MM.1S (cell line): Measurements from ENCODE around the gene DDX25.

Experiments
- DNase-seq: peaks from one replicate; pipeline ENCODE4 v3.0.0-alpha.2; 2015
- H2AFZ ChIP-seq: fragments of 300-600 bp; sonication (generic); 2 replicates; pipeline ENCODE4 v1.6.0; 2016; ENCODE audit warnings: antibody characterized with exemption, low read length
- H3F3A ChIP-seq: fragments of 300-600 bp; sonication (generic); 2 replicates; pipeline ENCODE4 v1.6.1; 2016; ENCODE audit warnings: mild to moderate bottlenecking, antibody characterized with exemption, low read length, moderate library complexity, mixed read lengths; ENCODE audit not compliant: insufficient read depth
- H3K27ac ChIP-seq: fragments of 300-600 bp; sonication (generic); 2 replicates; pipeline ENCODE4 v1.5.1; 2016; ENCODE audit warnings: mild to moderate bottlenecking, low read length
- H3K27me3 ChIP-seq: fragments of 300-600 bp; sonication (generic); replicated peaks from 2 replicates; pipeline ENCODE4 v1.6.0; 2016; ENCODE audit warnings: low read length; ENCODE audit not compliant: insufficient read depth
- H3K36me3 ChIP-seq: fragments of 300-600 bp; sonication (generic); replicated peaks from 2 replicates; pipeline ENCODE4 v1.6.1; 2016; ENCODE audit warnings: mild to moderate bottlenecking, low read length, mixed read lengths; ENCODE audit not compliant: insufficient read depth
- H3K4me1 ChIP-seq: fragments of 300-600 bp; sonication (generic); 2 replicates; pipeline ENCODE4 v1.6.1; 2016; ENCODE audit warnings: low read length, mixed read lengths
- H3K4me2 ChIP-seq: fragments of 300-600 bp; sonication (generic); 2 replicates; pipeline ENCODE4 v1.6.0; 2016; ENCODE audit warnings: low read depth, low read length
- H3K4me3 ChIP-seq: fragments of 300-600 bp; sonication (generic); 2 replicates; pipeline ENCODE4 v1.5.1; 2016; ENCODE audit warnings: low read length, mixed read lengths
- H3K79me2 ChIP-seq: fragments of 300-600 bp; sonication (generic); 2 replicates; pipeline ENCODE4 v1.6.1; 2016; ENCODE audit warnings: mixed run types, low read length, mixed read lengths
- H3K9ac ChIP-seq: fragments of 300-600 bp; sonication (generic); 2 replicates; pipeline ENCODE4 v1.6.1; 2016; ENCODE audit warnings: low read length, mixed read lengths
- H3K9me2 ChIP-seq: fragments of 300-600 bp; sonication (generic); replicated peaks from 2 replicates; pipeline ENCODE4 v1.6.1; 2016; ENCODE audit warnings: mild to moderate bottlenecking, low read length, mixed read lengths; ENCODE audit not compliant: insufficient read depth
- H3K9me3 ChIP-seq: fragments of 300-600 bp; sonication (generic); replicated peaks from 2 replicates; pipeline ENCODE4 v1.6.1; 2016; ENCODE audit warnings: mild to moderate bottlenecking, low read length, mixed read lengths; ENCODE audit not compliant: insufficient read depth
- H4K20me1 ChIP-seq: fragments of 300-600 bp; sonication (generic); 2 replicates; pipeline ENCODE4 v1.6.1; 2016; ENCODE audit warnings: mild to moderate bottlenecking, low read length, moderate library complexity, mixed read lengths; ENCODE audit not compliant: insufficient read depth
- CTCF ChIP-seq: fragments of 300-600 bp; sonication (generic); IDR thresholded peaks from 2 replicates; pipeline ENCODE4 v1.5.1; 2016; ENCODE audit warnings: antibody characterized with exemption, low read length, mixed read lengths
- EZH2 ChIP-seq: fragments of 300-600 bp; sonication (generic); optimal IDR thresholded peaks from 2 replicates; pipeline ENCODE3; 2017; ENCODE audit warnings: low read depth, mild to moderate bottlenecking, antibody characterized with exemption, low read length, mixed read lengths
- EZH2phosphoT487 ChIP-seq: fragments of 300-600 bp; sonication (generic); IDR thresholded peaks from 2 replicates; pipeline ENCODE4 v1.6.1; 2018; ENCODE audit warnings: antibody characterized with exemption, low read length

Gene DDX25

GRCh38 chr11:125954945-125955640 lies 50.8 kb downstream of the DDX25 start:
- no peak for DNase-seq
- Histone ChIP-seq H3K4me1 (no peaks in the 10 kb centered on the region), H3K27ac (no peak overlapping the region), H3K9me3 (no peaks in the 10 kb centered on the region), H2AFZ (no peak overlapping the region), H3K27me3 (no peaks in the 10 kb centered on the region), H3K9me2 (no peaks in the 10 kb centered on the region), H3K4me3 (no peak overlapping the region), H3K9ac (no peak overlapping the region), H3K4me2 (no peak overlapping the region), H3F3A (no peaks in the 10 kb centered on the region), H3K79me2 (no peaks in the 10 kb centered on the region), H3K36me3 (no peaks in the 10 kb centered on the region), H4K20me1 (no peaks in the 10 kb centered on the region)
- TF ChIP-seq CTCF (no peak), EZH2phosphoT487 (no peak), EZH2 (no peak)

GRCh38 chr11:125955856-125956255 lies 51.5 kb downstream of the DDX25 start:
- Histone ChIP-seq H3F3A (no peaks in the 10 kb centered on the region), H2AFZ (no peak overlapping the region), H3K27ac (no peak overlapping the region), H3K36me3 (no peaks in the 10 kb centered on the region), H3K9me2 (no peaks in the 10 kb centered on the region), H4K20me1 (no peaks in the 10 kb centered on the region), H3K4me3 (no peak overlapping the region), H3K4me2 (no peak overlapping the region), H3K27me3 (no peaks in the 10 kb centered on the region), H3K4me1 (no peaks in the 10 kb centered on the region), H3K9me3 (no peaks in the 10 kb centered on the region), H3K9ac (no peak overlapping the region), H3K79me2 (no peaks in the 10 kb centered on the region)
- no peak for DNase-seq
- TF ChIP-seq CTCF (no peak), EZH2phosphoT487 (no peak), EZH2 (no peak)

GRCh38 chr11:125956391-125957134 lies 52.3 kb downstream of the DDX25 start:
- Histone ChIP-seq H3K9me2 (no peaks in the 10 kb centered on the region), H3F3A (no peaks in the 10 kb centered on the region), H3K27ac (no peak overlapping the region), H3K36me3 (no peaks in the 10 kb centered on the region), H3K4me3 (no peak overlapping the region), H3K27me3 (no peaks in the 10 kb centered on the region), H3K4me1 (no peaks in the 10 kb centered on the region), H3K79me2 (no peaks in the 10 kb centered on the region), H2AFZ (no peak overlapping the region), H3K9ac (no peak overlapping the region), H3K4me2 (no peak overlapping the region), H3K9me3 (no peaks in the 10 kb centered on the region), H4K20me1 (no peaks in the 10 kb centered on the region)
- no peak for DNase-seq
- TF ChIP-seq EZH2phosphoT487 (no peak), EZH2 (no peak), CTCF (no peak)
